RPMI8226 (cell line): ENCODE data around the gene DYSF.
"Not testable (repeated sequence)": the region's sequence is repeated elsewhere in the genome, so short reads cannot be mapped to it uniquely, and the experiment has no call there.

Source experiments
- DNase-seq: peaks from one replicate; pipeline ENCODE4 v3.0.0-alpha.2; 2015

Gene DYSF

GRCh38 chr2:71619230-71619741 lies 165.9 kb downstream of the DYSF start:
- DNase-seq: no peak

GRCh38 chr2:71620116-71620515 lies 166.8 kb downstream of the DYSF start:
- no peak for DNase-seq

- no peak for DNase-seq
Measured at GRCh38 chr2:71620851-71621251, 167.5 kb downstream of the DYSF start.

- no peak for DNase-seq
Measured at GRCh38 chr2:71629273-71629672, 175.9 kb downstream of the DYSF start.

- DNase-seq: no peak
Measured at GRCh38 chr2:71629771-71630453, 176.6 kb downstream of the DYSF start.

- no peak for DNase-seq
Measured at GRCh38 chr2:71630454-71631328, 177.3 kb downstream of the DYSF start.

GRCh38 chr2:71631411-71631931 lies 178.1 kb downstream of the DYSF start:
- DNase-seq: no peak

- no peak for DNase-seq
Measured at GRCh38 chr2:71633086-71633485, 179.7 kb downstream of the DYSF start.

GRCh38 chr2:71634567-71634966 lies 181.2 kb downstream of the DYSF start:
- DNase-seq: no peak

- DNase-seq: no peak
Measured at GRCh38 chr2:71635798-71636197, 182.4 kb downstream of the DYSF start.

- no peak for DNase-seq
Measured at GRCh38 chr2:71637168-71637567, 183.8 kb downstream of the DYSF start.

GRCh38 chr2:71637736-71638135 lies 184.4 kb downstream of the DYSF start:
- DNase-seq: no peak

- no peak for DNase-seq
Measured at GRCh38 chr2:71639735-71640134, 186.4 kb downstream of the DYSF start.

- DNase-seq: no peak
Measured at GRCh38 chr2:71640489-71640888, 187.1 kb downstream of the DYSF start.

- DNase-seq: no peak
Measured at GRCh38 chr2:71643674-71644357, 190.5 kb downstream of the DYSF start.

GRCh38 chr2:71646028-71646427 lies 192.7 kb downstream of the DYSF start:
- peak; percentile 70 for DNase-seq

GRCh38 chr2:71647356-71647755 lies 194.0 kb downstream of the DYSF start:
- no peak for DNase-seq

GRCh38 chr2:71655498-71655897 lies 202.1 kb downstream of the DYSF start:
- no peak for DNase-seq

- DNase-seq: not testable (repeated sequence)
Measured at GRCh38 chr2:71658256-71658655, 204.9 kb downstream of the DYSF start.

GRCh38 chr2:71658771-71659170 lies 205.4 kb downstream of the DYSF start:
- no peak for DNase-seq

- DNase-seq: no peak
Measured at GRCh38 chr2:71659868-71660518, 206.6 kb downstream of the DYSF start.

- no peak for DNase-seq
Measured at GRCh38 chr2:71661782-71662181, 208.4 kb downstream of the DYSF start.
